NCI-H2107 treated with DMSO at 0.1 percent for 48 hours (cell line): ENCODE results near the gene SLC15A4.
"Not testable (repeated sequence)": the region's sequence is repeated elsewhere in the genome, so short reads cannot be mapped to it uniquely, and the experiment has no call there.

Experiments
- DNase-seq: peaks from one replicate; lab custom pipeline; 2025; ENCODE audit not compliant: unreplicated experiment; lab: John Stamatoyannopoulos, UW

SLC15A4 gene

DNA sequence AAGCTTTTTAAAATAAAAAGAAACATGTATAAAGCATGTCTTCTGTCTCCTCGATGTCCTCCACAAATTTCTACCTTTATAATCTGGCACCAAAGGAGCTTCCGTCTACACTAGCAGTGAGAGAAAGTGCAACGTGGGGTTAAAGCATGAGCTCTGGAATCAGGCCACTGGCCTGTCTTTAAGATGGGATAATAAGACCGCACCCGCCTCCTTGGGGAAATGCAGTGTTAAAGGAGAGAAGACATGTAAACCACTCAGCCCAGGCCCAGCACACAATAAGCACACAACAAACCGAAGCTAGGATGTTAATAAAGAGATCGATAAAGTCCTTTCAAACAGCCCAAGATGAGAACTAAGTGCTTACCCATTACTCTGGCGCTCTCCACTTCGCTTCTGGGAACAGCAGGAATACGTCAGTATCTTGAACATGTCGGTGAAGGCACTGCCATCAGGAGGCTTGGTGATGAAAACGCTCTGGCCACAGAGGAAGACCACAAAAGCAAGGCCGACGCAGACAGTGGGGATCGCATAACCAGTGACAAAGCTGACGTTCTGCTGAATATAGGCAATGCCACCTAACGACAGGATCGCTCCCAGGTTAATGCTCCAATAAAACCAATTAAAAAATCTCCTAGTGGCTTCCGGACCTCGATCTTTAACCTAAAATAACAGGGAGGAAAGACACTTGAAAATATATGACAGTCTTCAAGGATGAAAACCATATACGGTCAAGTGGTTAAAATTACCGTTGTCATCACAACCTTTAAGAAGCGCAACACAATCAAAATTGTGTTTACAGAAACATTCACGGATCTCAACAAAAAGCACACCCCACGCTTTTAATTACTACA lies 9.1 kb downstream of the SLC15A4 start:
- peak; percentile 41 for DNase-seq

- no peak for DNase-seq
These were observed 9.9 kb downstream of the SLC15A4 start for GRCh38 chr12:128813883-128814282.

DNA sequence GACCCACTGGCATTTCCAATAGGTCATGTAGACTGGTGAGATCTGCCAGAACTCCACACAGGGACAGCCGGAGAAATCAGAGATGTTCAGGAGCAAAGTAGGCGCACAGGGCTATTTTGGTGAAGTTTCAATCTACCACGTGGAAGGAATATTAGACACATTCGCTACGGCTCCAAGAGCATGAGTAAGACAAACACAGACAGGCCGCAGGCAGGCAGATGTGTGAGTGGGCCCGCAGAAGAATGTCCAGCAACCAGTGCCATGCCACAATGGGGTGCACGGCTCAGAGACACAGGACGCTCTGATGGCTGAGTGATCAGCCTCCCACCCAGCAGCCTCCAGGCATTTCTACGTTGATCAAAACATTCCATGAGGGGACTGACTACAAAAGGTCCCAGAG lies 10.4 kb downstream of the SLC15A4 start:
- DNase-seq, result no peak

- no peak for DNase-seq
These were observed 12.0 kb downstream of the SLC15A4 start for GRCh38 chr12:128811806-128812205.

GRCh38 chr12:128810182-128811127 lies 13.3 kb downstream of the SLC15A4 start:
- no peak for DNase-seq

GRCh38 chr12:128808651-128809050 lies 15.1 kb downstream of the SLC15A4 start:
- no peak for DNase-seq

GRCh38 chr12:128807161-128807724 lies 16.5 kb downstream of the SLC15A4 start:
- no peak for DNase-seq

DNA sequence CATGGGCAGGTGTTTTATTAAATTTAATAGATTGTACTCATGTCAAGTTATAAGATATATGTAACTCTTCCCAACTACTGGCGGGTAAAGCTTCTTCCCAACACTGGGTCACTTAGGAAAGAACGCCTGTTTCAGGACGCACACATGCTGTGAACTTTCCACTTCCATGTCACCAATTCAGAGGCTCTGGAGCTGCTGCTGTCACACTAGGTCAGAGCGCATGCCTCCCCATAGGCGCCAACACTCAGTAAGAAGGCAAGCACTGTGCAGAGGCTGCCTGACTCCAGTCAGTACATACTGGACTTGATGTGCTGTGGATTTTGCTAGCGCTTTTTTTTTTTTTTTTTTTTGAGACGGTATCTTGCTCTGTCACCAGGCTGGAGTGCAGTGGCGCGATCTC lies 17.2 kb downstream of the SLC15A4 start:
- DNase-seq, result no peak

- DNase-seq, result not testable (repeated sequence)
These were observed 18.4 kb downstream of the SLC15A4 start for GRCh38 chr12:128805406-128805805.

GRCh38 chr12:128804762-128805161 lies 19.0 kb downstream of the SLC15A4 start:
- DNase-seq, result no peak

DNA sequence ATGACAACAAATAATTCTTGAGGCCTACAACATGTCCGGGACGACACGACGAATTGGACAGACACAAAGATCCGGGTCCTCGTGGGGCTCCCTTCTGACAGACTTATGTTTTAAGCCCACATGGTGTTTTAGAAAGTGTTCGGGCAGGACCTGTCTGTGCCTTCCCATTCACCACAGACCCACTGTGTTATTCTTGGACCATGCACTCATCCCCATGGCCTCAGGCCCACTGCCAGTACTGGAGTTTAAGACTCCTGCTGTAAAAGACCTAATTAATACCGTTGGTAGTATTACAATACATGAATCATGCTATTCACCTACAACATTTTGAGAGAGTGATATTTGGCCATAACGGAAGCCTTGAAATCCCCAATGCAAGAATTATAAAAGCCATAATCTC lies 20.0 kb downstream of the SLC15A4 start:
- no peak for DNase-seq

- no peak for DNase-seq
These were observed 21.0 kb downstream of the SLC15A4 start for GRCh38 chr12:128802756-128803155.

DNA sequence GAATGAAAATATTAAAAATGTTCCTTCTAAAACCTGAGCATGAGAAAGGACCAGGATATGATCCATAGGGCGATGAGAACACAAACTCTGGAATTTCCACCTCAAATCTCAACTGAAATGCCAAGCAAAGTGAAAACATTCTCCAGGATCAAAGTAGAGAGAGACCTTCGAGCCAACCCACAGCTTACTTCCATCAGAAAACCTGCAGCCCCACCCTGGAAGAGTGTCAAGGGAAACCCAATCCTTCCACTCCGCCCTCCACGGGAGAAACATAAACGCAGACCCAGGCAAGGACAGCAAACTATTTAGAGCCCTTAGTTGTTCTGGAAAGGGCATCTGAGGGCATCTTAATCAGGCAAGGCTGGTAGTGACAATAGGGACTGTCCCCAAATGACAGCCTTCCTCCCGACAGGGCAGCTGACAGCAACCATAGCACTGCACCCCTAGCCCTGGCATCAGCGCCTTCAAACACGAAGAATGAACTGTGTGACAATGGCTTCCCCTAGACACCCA lies 21.8 kb downstream of the SLC15A4 start:
- no peak for DNase-seq

DNA sequence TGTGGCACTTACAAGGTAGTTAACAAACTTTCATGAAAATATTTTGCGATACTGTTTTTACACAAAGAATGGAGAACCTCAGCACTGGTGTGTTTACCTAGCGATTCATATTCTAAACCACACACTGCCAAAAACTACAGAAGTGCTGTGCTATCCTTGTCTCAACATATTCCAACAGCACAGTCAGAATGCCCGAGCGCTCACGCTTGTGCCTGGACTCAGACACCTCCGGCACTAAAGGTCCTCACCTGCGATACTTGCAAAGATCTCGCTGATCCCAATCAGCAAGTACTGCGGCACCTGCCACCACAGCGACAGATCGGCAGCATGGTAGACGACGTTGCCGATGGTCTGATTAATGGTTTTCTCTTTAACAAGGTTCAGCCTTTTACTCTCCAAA lies 23.2 kb downstream of the SLC15A4 start:
- no peak for DNase-seq

DNA sequence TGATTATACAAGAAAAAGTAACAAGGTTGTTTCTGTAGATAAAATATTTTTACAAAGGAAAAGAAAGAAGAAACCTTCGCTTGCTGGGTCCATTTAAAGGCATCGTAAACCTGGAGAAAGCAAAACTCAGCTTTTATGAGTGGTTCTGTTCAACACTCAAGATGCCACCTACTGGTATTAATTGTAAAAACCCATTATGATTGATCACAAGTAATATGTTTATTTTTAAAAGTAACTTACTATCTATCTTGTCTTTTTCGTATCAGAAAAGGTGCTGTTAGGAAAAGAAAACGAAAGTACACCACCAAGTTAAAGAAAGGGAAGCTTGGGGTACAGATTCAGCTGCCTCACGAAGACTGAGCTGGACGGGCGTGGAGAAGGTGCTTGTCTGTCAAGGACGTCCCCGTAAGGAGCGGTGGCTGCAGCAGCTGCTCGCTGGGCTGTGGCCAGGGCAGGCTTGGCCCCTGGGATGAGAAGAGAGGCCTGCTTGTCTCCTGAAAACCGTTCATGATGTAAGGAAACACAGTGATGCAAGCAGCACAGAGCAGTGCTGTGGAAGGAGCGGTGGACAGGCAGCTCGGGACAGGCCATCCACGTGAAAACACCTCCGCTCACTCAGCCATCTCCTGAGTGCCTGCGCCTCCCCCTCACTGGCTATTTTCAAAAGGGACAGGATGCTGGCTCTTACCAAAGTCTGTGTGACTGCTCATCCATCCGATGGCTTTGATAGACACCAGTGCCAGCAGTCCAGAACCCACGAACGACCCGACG lies 25.0 kb downstream of the SLC15A4 start:
- no peak for DNase-seq

DNA sequence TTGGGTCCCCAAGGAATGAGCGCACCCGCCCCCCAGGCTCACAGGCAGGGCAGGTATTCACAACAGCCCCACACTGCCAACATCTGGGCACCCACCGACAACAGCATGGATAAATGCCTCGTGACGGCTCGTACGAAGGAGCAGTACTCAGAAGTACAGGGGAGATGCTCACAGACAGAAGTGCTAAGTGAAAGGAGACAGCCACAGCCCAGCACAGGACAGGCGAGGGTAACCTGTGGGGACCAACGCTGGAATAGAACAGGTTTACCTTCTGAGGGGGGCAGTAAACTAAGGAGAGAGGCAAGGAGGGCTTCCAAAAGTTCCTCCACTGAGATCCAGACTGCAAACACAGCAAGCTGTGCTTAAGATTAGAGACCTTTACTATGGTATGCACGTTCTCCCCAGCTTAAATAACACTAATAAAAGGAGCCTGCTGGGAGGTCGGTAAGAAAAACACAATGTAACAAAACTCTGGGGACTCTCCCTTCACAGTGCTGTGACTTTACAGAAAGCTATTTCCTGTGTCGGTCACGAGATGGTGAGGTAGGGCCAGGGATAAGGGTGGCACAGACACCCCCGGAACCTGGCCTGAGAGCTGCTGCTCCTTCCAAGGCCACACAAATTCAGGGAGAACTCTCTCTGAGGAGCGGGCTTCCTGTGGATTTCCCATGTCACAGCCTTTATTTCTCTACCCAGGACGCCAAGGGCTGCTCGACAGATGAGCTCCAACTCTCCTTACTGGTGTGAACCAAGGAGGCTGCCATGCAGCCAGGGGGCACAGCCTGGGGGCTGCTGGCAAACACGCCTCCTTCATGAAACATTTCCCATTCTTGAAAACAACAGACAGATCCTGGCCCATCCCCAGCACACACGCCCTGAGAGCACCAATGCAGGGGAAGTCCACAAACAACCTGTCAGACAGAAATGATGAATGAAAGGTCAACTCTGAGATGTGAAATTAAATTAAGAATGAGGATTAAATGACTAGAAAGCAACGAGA lies 26.3 kb downstream of the SLC15A4 start:
- DNase-seq, result no peak

DNA sequence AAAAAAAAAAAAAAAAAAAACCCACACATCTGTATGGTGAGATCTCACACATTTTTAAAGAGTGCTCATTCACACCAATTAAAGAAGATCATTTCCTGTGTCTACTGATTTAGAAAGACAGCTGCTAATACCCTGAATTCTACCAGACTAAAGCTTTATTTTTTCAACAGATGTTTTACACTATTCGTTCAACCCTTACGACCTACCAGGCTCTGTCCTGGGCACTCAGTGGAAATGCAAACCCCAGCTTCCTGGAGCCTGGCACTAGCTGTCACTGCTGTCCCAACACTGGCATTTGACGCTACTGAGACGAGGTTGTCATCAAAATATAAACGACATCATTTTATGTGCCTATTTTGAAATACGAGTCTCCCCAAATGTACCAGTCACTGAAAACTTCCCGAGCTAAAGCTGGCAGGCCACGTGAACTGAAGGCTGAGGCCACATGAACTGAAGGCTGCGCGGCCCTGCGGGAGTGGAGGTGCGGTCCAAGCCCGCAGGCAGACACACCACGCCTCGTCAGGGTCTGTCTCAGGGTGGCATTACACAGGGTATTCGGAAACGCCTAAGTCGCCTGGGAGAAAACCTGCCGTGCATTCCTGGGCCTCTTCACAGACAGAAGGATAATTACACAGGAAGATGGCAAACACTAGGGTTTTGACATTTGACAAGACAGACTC lies 27.2 kb downstream of the SLC15A4 start:
- no peak for DNase-seq

- DNase-seq, result no peak
These were observed 28.0 kb downstream of the SLC15A4 start for GRCh38 chr12:128795530-128796361.
